HUES6 (cell line): ENCODE results near the gene OOSP4B.
"Not testable (repeated sequence)": the region's sequence is repeated elsewhere in the genome, so short reads cannot be mapped to it uniquely, and the experiment has no call there.

Experiments used
- H3K27ac ChIP-seq: 2 replicates; pipeline ENCODE4 v1.7.0; 2013; ENCODE audit warnings: low read depth, mild to moderate bottlenecking, low read length, inconsistent platforms
- H3K27me3 ChIP-seq: 2 replicates; pipeline ENCODE4 v1.6.1; 2013; ENCODE audit warnings: low read length; ENCODE audit not compliant: control insufficient read depth, insufficient read depth
- H3K36me3 ChIP-seq: 2 replicates; pipeline ENCODE4 v1.6.1; 2013; ENCODE audit warnings: low read length; ENCODE audit not compliant: control insufficient read depth, insufficient read depth
- H3K4me1 ChIP-seq: 2 replicates; pipeline ENCODE4 v1.6.1; 2013; ENCODE audit warnings: low read length; ENCODE audit not compliant: control insufficient read depth, insufficient read depth
- H3K4me3 ChIP-seq: 2 replicates; pipeline ENCODE4 v1.5.1; 2013; ENCODE audit warnings: low read depth, low read length
- H3K9ac ChIP-seq: one replicate; pipeline ENCODE4 v1.6.1; 2013; ENCODE audit warnings: mild to moderate bottlenecking, low read length
- H3K9me3 ChIP-seq: 2 replicates; pipeline ENCODE4 v1.6.1; 2013; ENCODE audit warnings: low read depth, low read length; ENCODE audit not compliant: control insufficient read depth, insufficient read depth

The OOSP4B gene

DNA sequence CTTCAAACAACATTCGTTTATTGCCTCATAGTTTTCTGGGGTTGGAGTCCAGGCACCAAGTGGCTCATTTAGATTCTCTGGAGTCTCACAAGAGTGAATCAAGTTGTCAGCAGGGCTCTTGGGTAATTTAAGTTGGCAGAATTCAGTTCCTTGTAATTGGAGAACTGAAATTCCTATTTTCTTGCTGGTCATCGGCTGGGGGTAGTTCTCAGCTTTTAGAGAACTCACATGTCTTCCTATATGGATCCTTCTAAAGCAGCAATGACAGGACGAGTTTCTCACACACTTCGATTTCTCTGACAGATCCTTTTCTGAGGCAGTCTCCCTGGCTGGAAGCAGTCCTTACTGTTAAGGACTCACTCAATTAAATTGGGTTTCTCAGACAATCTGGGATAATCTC lies 17.3 kb upstream of the OOSP4B start:
- H3K4me3 ChIP-seq, result no peak overlapping the region
- H3K36me3 ChIP-seq, result no peaks in the 10 kb centered on the region

DNA sequence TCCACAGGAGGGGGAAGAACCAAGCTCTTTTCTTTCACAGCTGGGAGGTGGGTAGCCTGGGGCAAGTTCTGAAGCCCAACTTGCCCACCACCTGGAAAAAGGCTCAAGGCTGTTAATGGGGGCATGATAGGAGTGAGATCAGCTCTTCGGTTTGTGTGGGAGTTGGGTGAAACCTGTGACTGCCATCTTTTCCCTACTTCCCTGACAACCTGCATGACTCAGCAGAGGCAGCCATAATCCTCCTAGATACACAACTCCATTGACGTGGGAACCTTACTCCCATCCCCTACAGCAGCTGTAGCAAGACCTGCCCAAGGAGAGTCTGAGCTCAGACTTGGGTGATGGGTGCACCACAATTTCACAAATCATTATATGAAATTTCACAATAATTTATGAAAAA lies 13.3 kb upstream of the OOSP4B start:
- Histone ChIP-seq H3K27me3 (no peaks in the 10 kb centered on the region), H3K4me3 (no peak overlapping the region), H3K27ac (no peak overlapping the region), H3K9me3 (no peaks in the 10 kb centered on the region), H3K36me3 (no peaks in the 10 kb centered on the region), H3K4me1 (no peaks in the 10 kb centered on the region), H3K9ac (no peak overlapping the region)

More for the DNA sequence above, 17.3 kb upstream of the OOSP4B start:
- Histone ChIP-seq H3K9me3 (no peaks in the 10 kb centered on the region), H3K27me3 (no peaks in the 10 kb centered on the region), H3K4me1 (no peaks in the 10 kb centered on the region), H3K27ac (no peak overlapping the region), H3K9ac (no peak overlapping the region)

DNA sequence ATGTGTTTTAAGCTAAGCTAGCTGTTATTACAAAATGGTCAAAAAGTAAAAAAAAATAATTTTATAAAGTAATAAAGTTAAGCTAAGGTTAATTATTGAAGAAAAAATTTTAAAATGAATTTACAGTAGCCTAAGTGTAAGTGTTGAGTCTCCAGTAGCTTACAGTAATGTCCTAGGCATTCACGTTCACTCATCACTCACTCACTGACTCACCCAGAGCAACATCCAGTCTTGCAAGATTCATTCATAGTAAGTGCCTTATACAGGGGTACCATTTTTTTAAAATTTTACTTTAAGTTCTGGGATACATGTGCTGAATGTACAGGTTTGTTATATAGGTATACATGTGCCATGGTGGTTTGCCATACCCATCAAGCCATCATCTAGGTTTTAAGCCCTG lies 11.6 kb upstream of the OOSP4B start:
- H3K9ac ChIP-seq, result no peak overlapping the region
- H3K27ac ChIP-seq, result no peak overlapping the region
- H3K4me1 ChIP-seq, result no peaks in the 10 kb centered on the region
- H3K27me3 ChIP-seq, result no peaks in the 10 kb centered on the region
- H3K9me3 ChIP-seq, result no peaks in the 10 kb centered on the region
- H3K36me3 ChIP-seq, result no peaks in the 10 kb centered on the region
- no peak overlapping the region for H3K4me3 ChIP-seq

DNA sequence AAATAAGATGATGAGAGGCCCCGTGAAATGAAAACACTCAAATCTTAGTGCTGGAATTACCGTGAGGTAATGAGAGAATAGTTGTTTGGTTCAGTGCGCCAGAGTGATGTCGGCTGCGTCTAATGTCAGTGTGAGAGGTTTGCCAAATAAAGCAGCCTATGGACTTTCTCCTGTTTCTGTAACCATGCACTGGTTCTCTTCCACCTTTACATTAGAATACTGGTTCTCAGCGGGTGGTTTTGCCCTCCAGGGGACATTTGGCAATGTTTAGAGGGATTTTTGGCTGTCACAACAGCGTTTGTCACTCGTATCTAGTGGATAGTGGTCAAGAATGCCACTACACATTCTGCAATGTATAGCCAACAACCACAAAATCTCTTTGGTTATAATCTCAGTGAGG lies 1.1 kb downstream of the OOSP4B start:
- Histone ChIP-seq H3K27me3 (no peaks in the 10 kb centered on the region), H3K36me3 (no peaks in the 10 kb centered on the region), H3K4me1 (0 out of 2 replicates have a peak, but pooled peaks cover 12% of the 10 kb centered on the region), H3K27ac (no peak overlapping the region), H3K4me3 (no peak overlapping the region), H3K9me3 (no peaks in the 10 kb centered on the region), H3K9ac (no peak overlapping the region)

DNA sequence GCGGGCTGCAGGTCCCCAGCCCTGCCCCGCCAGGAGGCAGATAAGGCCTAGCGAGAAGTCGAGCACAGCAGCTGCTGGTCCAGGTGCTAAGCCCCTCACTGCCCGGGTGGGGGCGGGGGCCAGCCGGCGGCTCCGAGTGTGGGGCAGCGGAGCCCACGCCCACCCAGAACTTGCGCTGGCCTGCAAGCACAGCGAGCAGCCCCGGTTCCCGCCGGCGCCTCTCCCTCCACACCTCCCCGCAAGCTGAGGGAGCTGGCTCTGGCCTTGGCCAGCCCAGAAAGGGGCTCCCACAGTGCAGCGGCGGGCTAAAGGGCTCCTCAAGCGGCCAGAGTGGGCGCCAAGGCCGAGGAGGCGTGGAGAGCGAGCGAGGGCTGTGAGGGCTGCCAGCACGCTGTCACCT lies 3.4 kb downstream of the OOSP4B start:
- not testable (repeated sequence) for H3K36me3 ChIP-seq, H3K4me3 ChIP-seq, H3K9me3 ChIP-seq, H3K27ac ChIP-seq, H3K9ac ChIP-seq, H3K27me3 ChIP-seq
- H3K4me1 ChIP-seq, result 0 out of 2 replicates have a peak, but pooled peaks cover 12% of the 10 kb centered on the region

DNA sequence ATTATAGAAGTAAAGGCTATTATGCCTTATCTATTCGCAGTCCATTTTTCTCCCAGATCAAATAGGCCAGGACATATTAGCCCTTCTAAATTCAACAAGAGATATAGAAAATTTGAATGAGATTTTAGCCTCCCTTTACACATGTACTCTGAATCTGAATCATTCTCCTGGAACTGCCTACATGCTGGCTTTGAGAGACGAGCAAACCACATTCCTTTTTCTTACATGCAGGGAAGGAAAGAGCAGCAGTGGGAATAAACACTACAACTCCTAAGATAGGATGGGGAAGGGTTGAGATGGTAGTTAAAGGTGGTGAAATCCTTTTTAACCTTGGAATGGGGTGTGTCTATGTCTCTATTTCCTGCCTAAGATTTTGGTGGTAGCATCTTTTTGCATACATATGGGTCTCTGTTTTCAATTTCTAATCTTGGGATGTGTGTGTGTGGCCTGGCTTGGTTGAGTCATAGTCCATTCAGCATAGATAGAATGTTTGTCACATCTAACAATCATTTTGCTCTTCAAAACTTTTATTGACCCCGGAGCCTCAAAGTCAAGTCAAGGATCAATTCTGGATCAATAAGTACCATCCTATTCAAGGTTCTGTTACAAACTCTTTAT lies 12.1 kb downstream of the OOSP4B start:
- no peak overlapping the region for H3K9ac ChIP-seq
- no peak overlapping the region for H3K4me3 ChIP-seq
- H3K9me3 ChIP-seq, result no peaks in the 10 kb centered on the region
- no peak overlapping the region for H3K27ac ChIP-seq
- H3K27me3 ChIP-seq, result no peaks in the 10 kb centered on the region
- no peaks in the 10 kb centered on the region for H3K4me1 ChIP-seq
- H3K36me3 ChIP-seq, result no peaks in the 10 kb centered on the region

DNA sequence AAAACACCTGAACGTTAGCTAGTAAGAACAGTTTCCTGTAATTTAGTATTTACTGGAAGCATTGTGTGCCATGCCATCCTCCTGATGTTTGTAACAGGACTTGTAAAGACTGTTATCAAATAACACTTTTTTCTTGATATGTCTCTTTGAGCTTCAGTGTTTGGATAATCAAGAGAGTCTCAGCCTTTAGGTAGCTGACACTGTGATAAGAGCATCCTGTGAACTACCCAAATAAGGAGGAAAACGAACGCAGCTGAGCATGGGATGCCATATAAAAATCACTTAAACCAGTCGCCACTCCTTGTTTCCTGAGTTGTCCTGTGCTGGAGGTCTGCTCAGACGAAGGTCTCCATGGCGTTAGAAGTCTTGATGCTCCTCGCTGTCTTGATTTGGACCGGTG lies 23.1 kb downstream of the OOSP4B start, which contains the start of gene OOSP2:
Gene OOSP2 (plus strand): TSS at position 301 of the 400 bp plus-strand sequence. CDS start 51 bp downstream, at position 352.
- Histone ChIP-seq H3K27ac (no peak within 1 kb of the TSS), H3K4me1 (peaks cover 3% of the 10 kb centered on the region; the same call in 1 of the 2 replicates), H3K27me3 (no peaks in the 10 kb centered on the region), H3K4me3 (no peak within 1 kb of the TSS), H3K9me3 (no peaks in the 10 kb centered on the region), H3K36me3 (no peaks in the 10 kb centered on the region), H3K9ac (no peak within 1 kb of the TSS)

DNA sequence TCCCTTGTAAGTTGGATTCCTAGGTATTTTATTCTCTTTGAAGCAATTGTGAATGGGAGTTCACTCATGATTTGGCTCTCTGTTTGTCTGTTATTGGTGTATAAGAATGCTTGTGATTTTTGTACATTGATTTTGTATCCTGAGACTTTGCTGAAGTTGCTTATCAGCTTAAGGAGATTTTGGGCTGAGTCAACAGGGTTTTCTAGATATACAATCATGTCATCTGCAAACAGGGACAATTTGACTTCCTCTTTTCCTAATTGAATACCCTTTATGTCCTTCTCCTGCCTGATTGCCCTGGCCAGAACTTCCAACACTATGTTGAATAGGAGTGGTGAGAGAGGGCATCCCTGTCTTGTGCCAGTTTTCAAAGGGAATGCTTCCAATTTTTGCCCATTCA lies 33.4 kb downstream of the OOSP4B start:
- H3K27me3 ChIP-seq, H3K27ac ChIP-seq, H3K9me3 ChIP-seq, H3K9ac ChIP-seq, H3K4me3 ChIP-seq, H3K4me1 ChIP-seq, H3K36me3 ChIP-seq: not testable (repeated sequence)

DNA sequence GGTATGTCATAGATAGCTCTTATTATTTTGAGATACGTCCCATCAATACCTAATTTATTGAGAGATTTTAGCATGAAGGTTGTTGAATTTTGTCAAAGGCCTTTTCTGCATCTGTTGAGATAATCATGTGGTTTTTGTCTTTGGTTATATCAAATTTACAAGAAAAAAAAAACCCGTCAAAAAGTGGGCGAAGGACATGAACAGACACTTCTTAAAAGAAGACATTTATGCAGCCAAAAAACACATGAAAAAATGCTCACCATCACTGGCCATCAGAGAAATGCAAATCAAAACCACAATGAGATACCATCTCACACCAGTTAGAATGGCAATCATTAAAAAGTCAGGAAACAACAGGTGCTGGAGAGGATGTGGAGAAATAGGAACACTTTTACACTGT lies 33.9 kb downstream of the OOSP4B start:
- not testable (repeated sequence) for H3K4me3 ChIP-seq, H3K27me3 ChIP-seq, H3K9ac ChIP-seq, H3K9me3 ChIP-seq, H3K4me1 ChIP-seq, H3K27ac ChIP-seq, H3K36me3 ChIP-seq

DNA sequence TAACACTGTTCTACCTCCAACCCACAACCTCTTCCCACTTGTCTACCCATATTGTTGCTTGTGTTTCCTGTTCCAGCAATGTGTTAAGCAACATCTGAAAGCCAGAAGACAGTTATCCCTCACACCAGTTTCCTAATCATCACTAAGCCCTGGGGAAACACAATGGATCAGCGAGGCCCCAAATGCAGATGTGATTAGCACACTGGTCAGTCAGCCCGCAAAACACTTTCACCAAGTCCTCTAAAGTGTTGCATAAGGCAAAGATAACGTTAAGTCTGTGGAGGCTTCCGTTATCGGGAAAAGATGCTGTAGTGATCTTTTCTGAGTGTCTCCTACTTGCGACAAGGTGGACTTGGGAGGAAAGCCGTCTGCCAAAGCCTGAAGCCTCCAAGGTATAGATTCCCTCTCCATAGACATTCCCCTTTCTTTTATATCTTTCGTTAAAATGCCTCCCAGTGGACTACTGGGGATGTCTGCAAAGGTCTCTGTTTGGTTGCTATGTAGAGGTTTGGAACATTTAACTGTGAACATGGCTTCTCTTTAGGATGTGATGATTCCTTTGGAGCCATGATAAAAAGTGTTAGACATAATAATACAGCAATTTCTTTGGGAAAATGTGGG lies 39.5 kb downstream of the OOSP4B start, which contains the start of gene MS4A3:
Gene MS4A3 (plus strand): TSS at position 317 of the 621 bp plus-strand sequence. CDS start 4,496 bp downstream, outside the sequence.
- no peak within 1 kb of the TSS for H3K4me3 ChIP-seq
- H3K4me1 ChIP-seq, result no peaks in the 10 kb centered on the region
- no peak within 1 kb of the TSS for H3K27ac ChIP-seq
- no peaks in the 10 kb centered on the region for H3K9me3 ChIP-seq
- H3K9ac ChIP-seq, result no peak within 1 kb of the TSS
- H3K36me3 ChIP-seq, result no peaks in the 10 kb centered on the region
- H3K27me3 ChIP-seq, result no peaks in the 10 kb centered on the region

DNA sequence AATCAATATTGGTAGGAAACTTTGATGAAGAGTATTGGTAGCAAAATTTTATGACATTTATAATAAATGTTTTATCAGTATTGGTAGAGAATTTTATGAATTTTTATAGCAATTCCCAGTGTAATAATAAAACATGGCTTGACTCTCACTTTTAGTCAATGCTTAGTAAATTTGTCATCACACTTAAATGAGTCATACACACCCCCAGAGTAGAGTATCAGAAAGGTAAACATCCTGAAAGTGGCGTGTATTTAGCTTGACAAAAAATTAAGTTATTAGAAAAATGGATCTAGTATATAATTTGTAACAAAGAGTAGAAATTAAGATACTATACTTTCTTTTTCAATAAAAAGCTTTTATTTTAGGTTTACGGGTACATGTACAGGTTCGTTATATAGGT lies 42.1 kb downstream of the OOSP4B start:
- no peaks in the 10 kb centered on the region for H3K4me1 ChIP-seq
- H3K27ac ChIP-seq, result no peak overlapping the region
- no peaks in the 10 kb centered on the region for H3K9me3 ChIP-seq
- no peak overlapping the region for H3K9ac ChIP-seq
- no peaks in the 10 kb centered on the region for H3K27me3 ChIP-seq
- no peak overlapping the region for H3K4me3 ChIP-seq
- no peaks in the 10 kb centered on the region for H3K36me3 ChIP-seq
